Activated B cell treated with CpG ODN at 0.5 μM for 24 hours (primary cell): Measurements from ENCODE around the gene DIS3L2. TPM values are rescaled to one million over a fixed set of nuclear protein-coding genes. Genes with fewer than 3 reads are reported as not detected.
"Not testable (repeated sequence)": the region's sequence is repeated elsewhere in the genome, so short reads cannot be mapped to it uniquely, and the experiment has no call there.

ENCODE experiments used
- ATAC-seq: fragments of 200-7000 bp; cut with Tn5 transposase; one replicate; pipeline ENCODE4 v1.10.0; 2021; ENCODE audit warnings: low read depth, mild to moderate bottlenecking, moderate library complexity
- CTCF ChIA-PET: fragments of 350-600 bp; sonication (Branson Sonifier 250); formaldehyde crosslinking; loops from one replicate; lab custom pipeline; 2021; ENCODE audit warnings: antibody characterized with exemption; lab: Charles Lee
- POLR2A ChIA-PET: fragments of 350-600 bp; sonication (Branson Sonifier 250); formaldehyde crosslinking; loops from one replicate; lab custom pipeline; 2021; ENCODE audit warnings: antibody characterized with exemption; lab: Charles Lee
- DNase-seq: peaks from one replicate; pipeline ENCODE4 v3.0.0; 2022
- H3K27ac Mint-ChIP-seq: one replicate; pipeline ENCODE4 v1.8.0; 2020; ENCODE audit warnings: mixed read lengths
- H3K27me3 Mint-ChIP-seq: one replicate; pipeline ENCODE4 v1.8.0; 2021; ENCODE audit warnings: mixed read lengths
- H3K36me3 Mint-ChIP-seq: one replicate; pipeline ENCODE4 v1.8.0; 2021; ENCODE audit warnings: low read depth, mixed read lengths
- H3K4me1 Mint-ChIP-seq: one replicate; pipeline ENCODE4 v1.8.0; 2021; ENCODE audit warnings: mixed read lengths
- H3K4me3 Mint-ChIP-seq: one replicate; pipeline ENCODE4 v1.8.0; 2020; ENCODE audit warnings: mild to moderate bottlenecking, mixed read lengths
- H3K9me3 Mint-ChIP-seq: one replicate; pipeline ENCODE4 v1.8.0; 2020; ENCODE audit warnings: mixed read lengths
- intact Hi-C: fragments of 100-400 bp; cut with micrococcal nuclease; formaldehyde crosslinking; loops from one replicate; pipeline ENCODE4 v1.15.1; 2024
- total RNA-seq: library from RNA; stranded (reverse); gene quantifications from 2 replicates; pipeline ENCODE4 v1.2.3, GENCODE V29; 2022
- TF ChIP-seq, protein P1 (sequence below): fragments of 200-600 bp; IDR thresholded peaks from one replicate; pipeline ENCODE4 v1.8.0; 2022; ENCODE audit warnings: antibody characterized with exemption, mild to moderate bottlenecking

The DIS3L2 gene
- total RNA-seq, 1 donor from 2014 or later: 65.9 TPM

DNA sequence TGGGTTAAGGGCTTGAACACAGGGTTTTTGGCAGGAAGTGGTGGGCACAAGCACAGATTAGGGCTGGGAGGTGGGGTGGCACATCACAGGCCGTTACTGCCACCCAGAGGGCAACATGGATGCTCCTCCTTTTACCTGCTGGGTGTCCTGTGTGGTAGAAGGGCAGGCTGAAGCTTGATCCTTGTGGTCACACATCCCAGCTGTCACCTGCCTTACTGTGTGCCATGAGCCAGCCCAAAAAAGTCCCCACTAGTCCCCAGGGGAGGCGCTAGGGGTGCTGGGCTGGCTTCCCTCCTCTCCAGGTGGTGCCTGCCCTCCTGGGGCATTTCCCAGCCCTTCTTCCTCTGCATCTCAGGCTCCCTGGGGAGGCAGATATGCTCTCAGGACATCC, 366.5 kb downstream of the DIS3L2 start:
- POLR2A ChIA-PET: no interaction called here
- DNase-seq (no peak), ATAC-seq (no peak)
- H3K9me3 Mint-ChIP-seq: no peaks in the 10 kb centered on the region
- no peak overlapping the region for H3K27ac Mint-ChIP-seq
- intact Hi-C loops: loop anchor here (10.0 kb wide), 1 partner anchor 183 kb away; no protein-coding TSS in a partner anchor
- CTCF ChIA-PET: interaction anchor here (1.8 to 3.5 kb wide), 2 partner anchors 17 to 402 kb away, joined by 4 to 18 read pairs; partner anchors contain the start of gene NPPC
- no peak overlapping the region for H3K4me3 Mint-ChIP-seq
- H3K27me3 Mint-ChIP-seq: no peaks in the 10 kb centered on the region
- no peaks in the 10 kb centered on the region for H3K36me3 Mint-ChIP-seq
- peaks cover 6% of the 10 kb centered on the region for H3K4me1 Mint-ChIP-seq
- TF ChIP-seq, protein P1, sequence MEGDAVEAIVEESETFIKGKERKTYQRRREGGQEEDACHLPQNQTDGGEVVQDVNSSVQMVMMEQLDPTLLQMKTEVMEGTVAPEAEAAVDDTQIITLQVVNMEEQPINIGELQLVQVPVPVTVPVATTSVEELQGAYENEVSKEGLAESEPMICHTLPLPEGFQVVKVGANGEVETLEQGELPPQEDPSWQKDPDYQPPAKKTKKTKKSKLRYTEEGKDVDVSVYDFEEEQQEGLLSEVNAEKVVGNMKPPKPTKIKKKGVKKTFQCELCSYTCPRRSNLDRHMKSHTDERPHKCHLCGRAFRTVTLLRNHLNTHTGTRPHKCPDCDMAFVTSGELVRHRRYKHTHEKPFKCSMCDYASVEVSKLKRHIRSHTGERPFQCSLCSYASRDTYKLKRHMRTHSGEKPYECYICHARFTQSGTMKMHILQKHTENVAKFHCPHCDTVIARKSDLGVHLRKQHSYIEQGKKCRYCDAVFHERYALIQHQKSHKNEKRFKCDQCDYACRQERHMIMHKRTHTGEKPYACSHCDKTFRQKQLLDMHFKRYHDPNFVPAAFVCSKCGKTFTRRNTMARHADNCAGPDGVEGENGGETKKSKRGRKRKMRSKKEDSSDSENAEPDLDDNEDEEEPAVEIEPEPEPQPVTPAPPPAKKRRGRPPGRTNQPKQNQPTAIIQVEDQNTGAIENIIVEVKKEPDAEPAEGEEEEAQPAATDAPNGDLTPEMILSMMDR: no peak

DNA sequence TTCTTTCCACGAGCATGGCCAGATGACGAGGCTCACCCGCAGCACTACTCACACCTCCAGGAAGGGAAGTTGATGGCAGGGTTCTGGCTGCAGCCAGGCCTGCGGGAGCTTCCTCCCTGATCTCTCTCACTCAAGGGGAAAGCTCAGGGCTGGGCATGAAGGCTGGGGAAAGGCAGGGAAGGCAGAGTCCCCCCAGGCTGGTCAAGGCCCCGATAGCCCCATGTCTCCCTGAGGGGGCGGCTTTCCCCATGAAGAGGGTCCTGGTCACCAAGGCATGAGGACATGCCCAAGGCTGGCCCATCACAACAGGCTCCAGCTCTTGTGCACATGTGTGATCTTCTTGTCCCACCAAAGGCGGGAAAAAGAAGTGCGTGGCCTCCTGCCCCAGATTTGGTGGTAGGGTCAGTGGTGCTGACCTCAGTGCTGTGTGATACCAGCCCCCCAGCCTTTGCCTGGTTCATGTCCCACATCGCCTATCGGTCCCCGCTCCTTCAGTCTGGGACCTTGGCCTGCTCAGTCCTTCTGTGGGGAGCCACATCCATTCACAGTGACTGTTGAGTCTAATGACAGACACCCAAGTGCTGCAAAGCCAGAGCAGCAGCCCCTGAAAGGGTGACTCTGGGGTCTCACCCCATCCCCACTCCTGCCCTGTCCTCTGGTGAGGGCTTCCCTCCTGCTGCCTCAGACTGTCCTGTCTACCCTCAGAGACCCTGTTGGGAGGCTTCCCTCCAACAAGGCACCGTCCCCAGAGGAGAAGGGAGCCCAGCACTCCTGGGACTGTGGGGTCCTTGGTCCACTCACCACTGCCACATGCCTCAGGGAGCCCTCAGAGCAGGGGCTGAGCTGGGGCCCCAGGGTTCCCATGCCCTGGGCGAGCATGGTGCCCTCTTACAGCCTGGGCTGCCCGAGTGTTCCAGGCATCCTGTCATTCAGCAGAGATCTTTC, 367.3 kb downstream of the DIS3L2 start:
- H3K4me3 Mint-ChIP-seq: no peak overlapping the region
- peaks cover 2% of the 10 kb centered on the region for H3K36me3 Mint-ChIP-seq
- H3K4me1 Mint-ChIP-seq: peaks cover 6% of the 10 kb centered on the region
- no peaks in the 10 kb centered on the region for H3K27me3 Mint-ChIP-seq
- ChIA-PET POLR2A (no interaction called here), CTCF (interaction anchor here (3.5 kb wide), 1 partner anchor 403 kb away, joined by 18 read pairs; the partner anchor contains the start of gene NPPC)
- intact Hi-C loops: loop anchor here (10.0 kb wide), 1 partner anchor 184 kb away; no protein-coding TSS in a partner anchor
- no peak for DNase-seq
- ATAC-seq: no peak
- TF ChIP-seq, protein P1: no peak
- no peak overlapping the region for H3K27ac Mint-ChIP-seq
- H3K9me3 Mint-ChIP-seq: no peaks in the 10 kb centered on the region

DNA sequence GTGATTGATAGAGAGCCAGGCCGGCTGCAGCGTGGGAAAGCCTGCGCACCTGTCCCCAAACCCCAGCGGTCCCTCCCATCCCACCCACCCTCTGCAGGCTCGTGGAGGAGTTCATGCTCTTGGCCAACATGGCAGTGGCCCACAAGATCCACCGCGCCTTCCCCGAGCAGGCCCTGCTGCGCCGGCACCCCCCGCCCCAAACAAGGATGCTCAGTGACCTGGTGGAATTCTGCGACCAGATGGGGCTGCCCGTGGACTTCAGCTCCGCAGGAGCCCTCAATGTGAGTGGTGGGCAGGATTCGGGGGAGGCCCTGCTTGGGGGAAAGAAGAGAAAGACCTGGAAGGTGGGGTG, 368.2 kb downstream of the DIS3L2 start:
- POLR2A ChIA-PET: no interaction called here
- Mint-ChIP-seq H3K4me3 (no peak overlapping the region), H3K4me1 (peaks cover 4% of the 10 kb centered on the region), H3K27me3 (no peaks in the 10 kb centered on the region), H3K9me3 (no peaks in the 10 kb centered on the region), H3K27ac (no peak overlapping the region), H3K36me3 (peaks cover 3% of the 10 kb centered on the region)
- TF ChIP-seq, protein P1: no peak
- CTCF ChIA-PET: no interaction called here
- DNase-seq (no peak), ATAC-seq (no peak)
- intact Hi-C loops: loop anchor here (10.0 kb wide), 1 partner anchor 185 kb away; no protein-coding TSS in a partner anchor

DNA sequence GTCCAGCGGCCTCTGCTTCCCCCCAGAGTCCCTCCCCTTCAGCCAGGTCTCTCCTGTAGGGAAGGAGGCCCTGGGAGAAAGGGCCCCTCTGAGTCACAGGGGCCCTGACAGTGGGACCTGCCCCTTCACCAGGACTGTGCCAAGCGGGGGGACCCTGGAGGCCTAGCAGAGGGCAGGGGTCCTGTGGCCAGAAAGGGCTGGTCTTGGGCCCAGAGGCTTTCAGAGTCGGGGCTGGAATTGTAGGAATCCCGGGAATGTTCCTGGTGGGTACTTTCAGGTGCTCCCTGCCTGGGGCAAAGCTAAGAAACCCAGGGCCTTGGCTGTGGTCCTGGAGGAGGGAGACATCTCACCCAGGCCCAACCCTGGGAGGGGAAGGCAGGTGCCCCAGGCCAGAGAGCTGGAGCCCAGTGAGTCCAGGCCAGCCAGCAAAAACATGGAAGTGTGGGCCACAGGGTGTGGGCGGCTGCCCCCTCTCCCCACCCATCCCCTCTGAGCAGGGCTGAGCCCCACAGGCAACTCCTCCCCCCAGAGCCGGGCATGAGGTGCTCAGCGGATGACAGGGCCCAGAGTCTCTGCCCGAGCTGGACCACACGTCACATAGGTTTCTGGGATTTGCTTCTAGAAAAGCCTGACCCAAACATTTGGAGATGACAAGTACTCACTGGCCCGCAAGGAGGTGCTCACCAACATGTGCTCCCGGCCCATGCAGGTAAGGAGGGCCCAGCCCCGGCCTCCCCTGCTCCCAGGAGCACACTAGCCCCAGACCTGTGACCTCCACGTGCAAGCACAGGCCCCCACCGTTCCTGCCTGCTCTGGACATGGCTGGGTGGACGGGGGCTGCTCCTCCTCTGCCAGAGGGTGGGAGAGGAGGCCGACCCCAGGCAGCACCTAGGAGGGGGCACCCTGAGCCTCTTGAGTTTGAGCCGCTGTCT, 368.8 kb downstream of the DIS3L2 start:
- TF ChIP-seq, protein P1: no peak
- DNase-seq (no peak), ATAC-seq (no peak)
- H3K27me3 Mint-ChIP-seq: no peaks in the 10 kb centered on the region
- H3K4me1 Mint-ChIP-seq: peaks cover 4% of the 10 kb centered on the region
- no peak overlapping the region for H3K27ac Mint-ChIP-seq
- intact Hi-C loops: no loop called here
- H3K36me3 Mint-ChIP-seq: peaks cover 3% of the 10 kb centered on the region
- H3K4me3 Mint-ChIP-seq: no peak overlapping the region
- no peaks in the 10 kb centered on the region for H3K9me3 Mint-ChIP-seq
- ChIA-PET CTCF (no interaction called here), POLR2A (no interaction called here)

DNA sequence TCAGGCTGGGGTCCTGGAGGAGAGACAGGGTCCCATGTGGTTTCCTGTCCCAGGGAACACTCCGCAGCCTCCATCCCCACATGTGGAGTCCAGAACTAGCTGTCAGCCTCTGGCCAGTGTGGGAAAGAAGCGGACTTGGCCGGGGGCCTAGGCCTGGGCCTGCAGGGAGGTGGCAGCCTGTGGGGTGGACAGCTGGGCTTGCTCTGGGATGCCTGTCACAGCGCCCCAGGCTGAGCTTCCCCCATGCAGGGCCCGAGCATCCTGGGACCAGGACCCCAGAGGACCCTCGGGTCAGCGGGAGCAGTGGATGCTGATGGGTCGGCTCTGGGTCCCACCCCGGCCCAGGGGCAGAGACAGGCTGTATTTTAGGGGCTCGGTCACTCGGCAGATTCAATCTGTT, 369.5 kb downstream of the DIS3L2 start:
- CTCF ChIA-PET: not testable (repeated sequence)

DNA sequence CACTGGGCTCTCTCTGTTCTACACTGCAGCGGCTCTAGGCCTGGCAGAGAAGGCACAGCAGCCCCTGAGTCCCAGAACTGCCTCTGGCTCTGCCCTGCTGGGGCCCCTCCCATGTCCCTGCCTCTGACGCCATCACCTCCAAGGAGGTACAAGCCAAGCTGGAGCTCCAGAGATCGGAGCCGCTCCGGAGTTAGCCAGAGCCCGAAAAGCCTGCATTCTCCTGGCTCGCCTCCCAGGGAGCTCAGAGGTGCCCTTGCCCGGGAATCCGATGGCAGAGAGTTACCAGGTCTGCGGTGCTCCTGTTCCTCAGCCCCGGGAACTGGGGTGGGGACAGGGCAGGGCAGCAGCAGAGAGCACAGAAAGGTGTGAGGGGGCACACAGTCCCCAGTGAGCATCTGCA, 370.1 kb downstream of the DIS3L2 start:
- H3K27ac Mint-ChIP-seq, CTCF ChIA-PET, H3K36me3 Mint-ChIP-seq, H3K4me3 Mint-ChIP-seq, ATAC-seq, H3K9me3 Mint-ChIP-seq, H3K27me3 Mint-ChIP-seq, POLR2A ChIA-PET, intact Hi-C loops, H3K4me1 Mint-ChIP-seq, DNase-seq: not testable (repeated sequence)

More for the DNA sequence above, 369.5 kb downstream of the DIS3L2 start:
- H3K27ac Mint-ChIP-seq, POLR2A ChIA-PET, DNase-seq, ATAC-seq, intact Hi-C loops, H3K4me3 Mint-ChIP-seq, H3K36me3 Mint-ChIP-seq, H3K4me1 Mint-ChIP-seq, H3K27me3 Mint-ChIP-seq, H3K9me3 Mint-ChIP-seq: not testable (repeated sequence)

DNA sequence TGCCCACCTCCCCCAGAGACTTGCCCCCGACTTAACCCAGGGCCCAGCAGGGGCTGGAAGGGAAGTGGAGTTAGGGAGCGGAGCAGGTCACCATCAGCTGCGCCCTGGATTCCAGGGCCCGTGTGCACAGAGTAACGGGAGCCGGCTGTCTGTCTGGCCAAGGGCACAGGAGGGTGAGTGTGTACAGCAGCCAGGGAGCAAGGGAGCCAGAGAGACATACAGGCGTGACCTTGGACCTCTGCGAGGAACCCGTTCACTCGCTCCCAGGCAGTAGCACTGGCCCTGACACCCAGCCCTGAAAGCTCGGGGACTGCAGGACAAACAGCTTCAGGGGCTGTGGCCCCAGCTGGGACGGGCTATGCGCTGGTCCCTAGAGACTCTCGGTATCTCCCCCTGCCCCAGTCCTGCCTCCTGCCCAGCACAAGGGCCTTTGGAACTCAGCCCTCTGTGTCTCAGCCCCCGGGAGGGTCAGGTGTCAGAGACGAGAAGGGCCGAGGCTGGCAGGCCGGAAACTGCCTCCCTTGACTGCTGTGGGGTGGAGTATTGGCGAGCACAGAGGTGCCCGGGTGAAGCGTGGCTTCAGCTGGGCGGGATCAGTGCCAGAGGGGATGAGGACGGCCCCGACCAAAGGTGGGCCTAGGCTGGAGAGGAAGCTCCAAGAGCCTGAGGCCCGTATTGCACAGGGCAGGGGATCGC, 370.9 kb downstream of the DIS3L2 start:
- intact Hi-C loops, DNase-seq, H3K27ac Mint-ChIP-seq, ATAC-seq, POLR2A ChIA-PET, H3K9me3 Mint-ChIP-seq, H3K4me3 Mint-ChIP-seq, H3K4me1 Mint-ChIP-seq, CTCF ChIA-PET, H3K27me3 Mint-ChIP-seq: not testable (repeated sequence)
- H3K36me3 Mint-ChIP-seq: peaks cover 11% of the 10 kb centered on the region
